GM12872 (cell line): Measurements from ENCODE around the gene EPHB6.

Experiments used
- CTCF ChIP-seq: IDR thresholded peaks from 3 replicates; pipeline ENCODE4 v1.5.1; 2011; ENCODE audit warnings: low read depth, mild to moderate bottlenecking, low read length, moderate library complexity; ENCODE audit not compliant: insufficient read depth

Gene EPHB6

GRCh38 chr7:142891490-142892082, 36.7 kb downstream of the EPHB6 start:
- TF ChIP-seq CTCF: no peak

- no peak for TF ChIP-seq CTCF
These were observed 38.1 kb downstream of the EPHB6 start for GRCh38 chr7:142892951-142893350.

DNA sequence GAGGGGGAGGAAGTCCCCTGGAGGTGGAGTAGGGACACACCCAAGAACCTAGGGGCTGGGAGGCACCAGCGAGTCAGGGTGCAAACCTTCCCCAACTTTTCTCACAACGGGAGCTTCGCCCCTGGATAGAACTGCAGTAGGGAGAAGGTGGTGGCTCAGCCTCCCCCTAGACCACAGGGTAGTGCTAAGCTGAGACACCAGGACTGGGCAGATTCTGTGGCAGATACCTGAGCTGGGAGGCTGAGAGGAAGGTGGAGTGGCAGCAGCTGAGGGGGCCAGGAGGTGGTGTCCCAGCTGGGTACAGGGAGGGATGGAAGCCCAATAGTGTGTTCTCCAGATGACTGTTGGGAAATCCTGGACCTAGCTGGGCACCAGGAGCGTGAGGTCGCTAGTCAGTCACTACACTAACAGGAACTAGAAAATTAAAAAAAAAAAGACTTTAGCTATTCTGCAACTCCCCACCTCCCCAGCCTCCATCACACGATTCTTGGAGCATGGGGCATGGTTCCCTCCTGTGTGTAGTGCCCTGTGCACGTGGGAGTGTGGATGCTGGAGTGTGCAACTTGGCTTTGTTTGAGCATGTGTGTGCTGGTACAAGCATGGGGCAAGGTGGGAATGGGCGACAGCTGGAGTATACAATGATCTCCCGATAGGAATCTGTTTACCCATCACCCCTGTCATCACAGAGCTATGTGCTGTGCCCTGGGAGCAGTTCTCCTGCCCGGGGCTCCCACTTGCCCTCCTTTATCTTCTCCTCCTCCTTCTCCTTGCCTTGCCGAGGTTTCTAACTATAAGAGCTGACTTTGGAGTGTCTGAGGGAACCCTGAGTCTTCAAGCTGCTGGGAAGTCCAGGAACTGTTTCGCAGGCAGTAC, 39.5 kb downstream of the EPHB6 start:
- no peak for TF ChIP-seq CTCF

DNA sequence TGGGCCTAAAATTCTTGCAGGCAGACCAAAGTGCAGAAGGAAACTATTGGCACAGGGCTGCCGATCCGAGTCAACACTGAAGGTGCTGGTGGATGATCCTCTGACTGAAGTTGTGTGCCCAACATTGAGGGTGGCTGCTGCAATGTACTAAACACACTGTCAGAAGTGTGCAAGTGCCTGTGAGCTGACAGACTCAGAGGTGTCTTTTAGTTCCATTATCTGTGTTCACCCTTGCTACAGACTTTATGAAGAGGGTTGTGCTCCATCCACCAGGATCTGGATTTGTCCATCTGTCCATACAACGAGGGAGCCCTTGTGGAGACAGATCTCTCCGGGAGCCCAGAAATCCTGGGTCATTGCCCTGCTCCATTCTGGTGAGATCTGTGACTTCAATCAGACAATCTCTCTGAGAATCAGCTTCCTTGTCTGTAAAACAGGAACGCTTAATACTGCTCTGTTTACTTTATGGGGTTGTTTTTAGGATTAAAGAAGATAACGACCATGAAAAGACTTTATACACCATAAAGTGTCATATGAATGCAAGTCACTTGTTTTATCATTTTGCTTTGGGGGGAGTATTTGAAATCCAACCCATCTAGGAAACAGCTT, 40.2 kb downstream of the EPHB6 start:
- TF ChIP-seq CTCF: no peak

GRCh38 chr7:142896151-142896550, 41.3 kb downstream of the EPHB6 start:
- TF ChIP-seq CTCF: no peak

- TF ChIP-seq CTCF: no peak
These were observed 42.0 kb downstream of the EPHB6 start for GRCh38 chr7:142896741-142897379.

GRCh38 chr7:142897691-142898090, 42.8 kb downstream of the EPHB6 start:
- TF ChIP-seq CTCF: no peak
